OCI-LY1 (cell line): ENCODE data around the gene SPAG9.

ENCODE experiments used
- EZH2 ChIP-seq: fragments of 200-600 bp; sonication (generic), shearing (Covaris generic); IDR thresholded peaks from 2 replicates; pipeline ENCODE4 v1.8.0; 2017; ENCODE audit warnings: borderline replicate concordance, mixed run types, mild to moderate bottlenecking, antibody characterized with exemption, low read length, moderate library complexity, mixed read lengths
- TF ChIP-seq, protein P1 (sequence below): fragments of 200-600 bp; sonication (generic), shearing (Covaris generic); IDR thresholded peaks from 2 replicates; pipeline ENCODE4 v1.5.1; 2017; ENCODE audit warnings: mild to moderate bottlenecking, antibody characterized with exemption, low read length, moderate library complexity, mixed read lengths

DNA sequence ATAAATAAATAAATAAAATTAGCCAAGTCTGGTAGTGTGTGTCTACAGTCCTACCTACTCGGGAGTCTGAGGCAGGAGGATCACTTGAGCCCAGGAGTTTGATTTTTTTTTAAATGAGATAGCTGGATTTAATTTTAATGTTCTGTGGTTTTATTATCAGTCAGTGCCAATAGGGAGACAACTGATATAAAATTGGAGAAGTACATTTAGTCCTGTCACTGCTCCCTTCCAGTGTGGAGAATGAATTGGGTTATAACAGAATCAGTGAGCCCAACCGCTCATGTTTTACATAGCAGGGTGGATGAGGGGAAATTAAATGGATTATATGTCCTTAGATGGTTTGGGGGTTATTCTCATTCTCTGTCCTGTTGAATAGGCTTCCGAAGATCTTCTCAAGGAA lies 38.9 kb upstream of the SPAG9 start:
- TF ChIP-seq, protein P1, sequence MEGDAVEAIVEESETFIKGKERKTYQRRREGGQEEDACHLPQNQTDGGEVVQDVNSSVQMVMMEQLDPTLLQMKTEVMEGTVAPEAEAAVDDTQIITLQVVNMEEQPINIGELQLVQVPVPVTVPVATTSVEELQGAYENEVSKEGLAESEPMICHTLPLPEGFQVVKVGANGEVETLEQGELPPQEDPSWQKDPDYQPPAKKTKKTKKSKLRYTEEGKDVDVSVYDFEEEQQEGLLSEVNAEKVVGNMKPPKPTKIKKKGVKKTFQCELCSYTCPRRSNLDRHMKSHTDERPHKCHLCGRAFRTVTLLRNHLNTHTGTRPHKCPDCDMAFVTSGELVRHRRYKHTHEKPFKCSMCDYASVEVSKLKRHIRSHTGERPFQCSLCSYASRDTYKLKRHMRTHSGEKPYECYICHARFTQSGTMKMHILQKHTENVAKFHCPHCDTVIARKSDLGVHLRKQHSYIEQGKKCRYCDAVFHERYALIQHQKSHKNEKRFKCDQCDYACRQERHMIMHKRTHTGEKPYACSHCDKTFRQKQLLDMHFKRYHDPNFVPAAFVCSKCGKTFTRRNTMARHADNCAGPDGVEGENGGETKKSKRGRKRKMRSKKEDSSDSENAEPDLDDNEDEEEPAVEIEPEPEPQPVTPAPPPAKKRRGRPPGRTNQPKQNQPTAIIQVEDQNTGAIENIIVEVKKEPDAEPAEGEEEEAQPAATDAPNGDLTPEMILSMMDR: no peak
- TF ChIP-seq EZH2: no peak
